Measurements from ENCODE around the gene TSR3.
A peak's percentile ranks its signal among the peaks of the same experiment; 100 is the strongest.
"Not testable (repeated sequence)": the region's sequence is repeated elsewhere in the genome, so short reads cannot be mapped to it uniquely, and the experiment has no call there.

The TSR3 gene

GRCh38 chr16:1331712-1332617 is 19.7 kb downstream of the TSR3 start:
- Histone ChIP-seq H3K4me1 (ENCODE audit: insufficient read depth, low read length) (no peaks in the 10 kb centered on the region; the same call in 1 of the 2 replicates), H3K9me3 (ENCODE audit: control insufficient read depth, insufficient read depth, low read length) (no peaks in the 10 kb centered on the region), H3K36me3 (ENCODE audit: insufficient read depth, low read length) (no peaks in the 10 kb centered on the region), H3K9ac (ENCODE audit: low read depth, low read length) (peak overlapping the region; percentile 54)

GRCh38 chr16:1330931-1331711 is 20.6 kb downstream of the TSR3 start:
- Histone ChIP-seq H3K9ac (ENCODE audit: low read depth, low read length) (peak overlapping the region; percentile 54; the same call in 1 of the 2 replicates), H3K4me1 (ENCODE audit: insufficient read depth, low read length) (no peaks in the 10 kb centered on the region; the same call in 1 of the 2 replicates), H3K9me3 (ENCODE audit: control insufficient read depth, insufficient read depth, low read length) (no peaks in the 10 kb centered on the region), H3K36me3 (ENCODE audit: insufficient read depth, low read length) (no peaks in the 10 kb centered on the region)

- H3K36me3 ChIP-seq (ENCODE audit: insufficient read depth, low read length) = no peaks in the 10 kb centered on the region
- H3K9ac ChIP-seq (ENCODE audit: low read depth, low read length) = no peak overlapping the region
- no peaks in the 10 kb centered on the region for H3K9me3 ChIP-seq (ENCODE audit: control insufficient read depth, insufficient read depth, low read length)
- H3K4me1 ChIP-seq (ENCODE audit: insufficient read depth, low read length) = no peaks in the 10 kb centered on the region; the same call in 1 of the 2 replicates
Measured at GRCh38 chr16:1330260-1330914, 21.3 kb downstream of the TSR3 start.

GRCh38 chr16:1328961-1329360 is 22.7 kb downstream of the TSR3 start:
- not testable (repeated sequence) for H3K9me3 ChIP-seq (ENCODE audit: control insufficient read depth, insufficient read depth, low read length); H3K4me1 ChIP-seq (ENCODE audit: insufficient read depth, low read length); H3K36me3 ChIP-seq (ENCODE audit: insufficient read depth, low read length); H3K9ac ChIP-seq (ENCODE audit: low read depth, low read length)

GRCh38 chr16:1328136-1328535 is 23.5 kb downstream of the TSR3 start:
- not testable (repeated sequence) for H3K9ac ChIP-seq (ENCODE audit: low read depth, low read length); H3K36me3 ChIP-seq (ENCODE audit: insufficient read depth, low read length); H3K4me1 ChIP-seq (ENCODE audit: insufficient read depth, low read length)

GRCh38 chr16:1327619-1327947 is 24.1 kb downstream of the TSR3 start:
- Histone ChIP-seq H3K9ac (ENCODE audit: low read depth, low read length) (no peak overlapping the region), H3K9me3 (ENCODE audit: control insufficient read depth, insufficient read depth, low read length) (no peaks in the 10 kb centered on the region), H3K36me3 (ENCODE audit: insufficient read depth, low read length) (no peaks in the 10 kb centered on the region), H3K4me1 (ENCODE audit: insufficient read depth, low read length) (no peaks in the 10 kb centered on the region; the same call in 1 of the 2 replicates)

More at GRCh38 chr16:1328136-1328535, 23.5 kb downstream of the TSR3 start:
- not testable (repeated sequence) for H3K9me3 ChIP-seq (ENCODE audit: control insufficient read depth, insufficient read depth, low read length)

GRCh38 chr16:1326946-1327618 is 24.6 kb downstream of the TSR3 start:
- Histone ChIP-seq H3K9ac (ENCODE audit: low read depth, low read length) (no peak overlapping the region), H3K4me1 (ENCODE audit: insufficient read depth, low read length) (no peaks in the 10 kb centered on the region; the same call in 1 of the 2 replicates), H3K36me3 (ENCODE audit: insufficient read depth, low read length) (no peaks in the 10 kb centered on the region), H3K9me3 (ENCODE audit: control insufficient read depth, insufficient read depth, low read length) (no peaks in the 10 kb centered on the region)

GRCh38 chr16:1326391-1326790 is 25.3 kb downstream of the TSR3 start:
- Histone ChIP-seq H3K36me3 (ENCODE audit: insufficient read depth, low read length) (no peaks in the 10 kb centered on the region), H3K9me3 (ENCODE audit: control insufficient read depth, insufficient read depth, low read length) (no peaks in the 10 kb centered on the region), H3K4me1 (ENCODE audit: insufficient read depth, low read length) (no peaks in the 10 kb centered on the region), H3K9ac (ENCODE audit: low read depth, low read length) (no peak overlapping the region)

- no peaks in the 10 kb centered on the region for H3K36me3 ChIP-seq (ENCODE audit: insufficient read depth, low read length)
- no peak overlapping the region for H3K9ac ChIP-seq (ENCODE audit: low read depth, low read length)
- H3K4me1 ChIP-seq (ENCODE audit: insufficient read depth, low read length) = no peaks in the 10 kb centered on the region
- no peaks in the 10 kb centered on the region for H3K9me3 ChIP-seq (ENCODE audit: control insufficient read depth, insufficient read depth, low read length)
Measured at GRCh38 chr16:1325673-1326371, 25.9 kb downstream of the TSR3 start.

GRCh38 chr16:1325261-1325660 is 26.4 kb downstream of the TSR3 start:
- Histone ChIP-seq H3K4me1 (ENCODE audit: insufficient read depth, low read length) (no peaks in the 10 kb centered on the region), H3K9me3 (ENCODE audit: control insufficient read depth, insufficient read depth, low read length) (no peaks in the 10 kb centered on the region), H3K9ac (ENCODE audit: low read depth, low read length) (no peak overlapping the region)

GRCh38 chr16:1324286-1324826 is 27.3 kb downstream of the TSR3 start:
- Histone ChIP-seq H3K9ac (ENCODE audit: low read depth, low read length) (no peak overlapping the region), H3K36me3 (ENCODE audit: insufficient read depth, low read length) (peaks cover 13% of the 10 kb centered on the region), H3K4me1 (ENCODE audit: insufficient read depth, low read length) (no peaks in the 10 kb centered on the region), H3K9me3 (ENCODE audit: control insufficient read depth, insufficient read depth, low read length) (no peaks in the 10 kb centered on the region)

More at GRCh38 chr16:1325261-1325660, 26.4 kb downstream of the TSR3 start:
- H3K36me3 ChIP-seq (ENCODE audit: insufficient read depth, low read length) = peaks cover 4% of the 10 kb centered on the region

GRCh38 chr16:1323296-1324239 is 28.1 kb downstream of the TSR3 start:
- no peak overlapping the region for H3K9ac ChIP-seq (ENCODE audit: low read depth, low read length)
- H3K9me3 ChIP-seq (ENCODE audit: control insufficient read depth, insufficient read depth, low read length) = no peaks in the 10 kb centered on the region
- H3K36me3 ChIP-seq (ENCODE audit: insufficient read depth, low read length) = peaks cover 21% of the 10 kb centered on the region
- no peaks in the 10 kb centered on the region for H3K4me1 ChIP-seq (ENCODE audit: insufficient read depth, low read length)
